ENCODE measurements around the gene F2RL1. TPM values are rescaled to one million over a fixed set of nuclear protein-coding genes. Genes with fewer than 3 reads are reported as not detected.

F2RL1 gene
- 2.6 and 3.9 TPM in 2 replicates for total RNA-seq

GRCh38 chr5:76818844-76819831, at the start of gene F2RL1:
TSS of gene F2RL1 (plus strand) at chr5:76819030. CDS start at chr5:76819183, 153 bp downstream.

GRCh38 chr5:76849419-76850291, 30.8 kb downstream of the F2RL1 start, which contains the start of gene S100Z:
TSS of gene S100Z (plus strand) at chr5:76850014. CDS start at chr5:76875360, 25,346 bp downstream.

Small RNA genes lying within 50 kb of the gene (small RNA-seq; reads per million reads assigned to genes)
- not detected for gene RN7SL208P

Other genes with a start within 250 kb of the F2RL1 start
- 15.9 and 24.7 TPM in 2 replicates for gene F2RL2, start 195.6 kb upstream of the F2RL1 start, total RNA-seq
- 34.7 and 51.2 TPM in 2 replicates for gene F2R, start 102.9 kb upstream of the F2RL1 start, total RNA-seq
- gene S100Z, start 31.0 kb downstream of the F2RL1 start, total RNA-seq, result not detected in 2 replicates
- 0.16 and 1.7 TPM in 2 replicates for gene CRHBP, start 134.0 kb downstream of the F2RL1 start, total RNA-seq
- 21.6 and 22.7 TPM in 2 replicates for gene AGGF1, start 211.4 kb downstream of the F2RL1 start, total RNA-seq